GM21360 (cell line): Measurements from ENCODE around the gene RPL15.

Experiments
- ATAC-seq: cut with Tn5 transposase; IDR thresholded peaks from one replicate; pipeline ENCODE4 v1.9.1; 2021; ENCODE audit warnings: mild to moderate bottlenecking, moderate library complexity; ENCODE audit not compliant: unreplicated experiment

Gene RPL15

DNA sequence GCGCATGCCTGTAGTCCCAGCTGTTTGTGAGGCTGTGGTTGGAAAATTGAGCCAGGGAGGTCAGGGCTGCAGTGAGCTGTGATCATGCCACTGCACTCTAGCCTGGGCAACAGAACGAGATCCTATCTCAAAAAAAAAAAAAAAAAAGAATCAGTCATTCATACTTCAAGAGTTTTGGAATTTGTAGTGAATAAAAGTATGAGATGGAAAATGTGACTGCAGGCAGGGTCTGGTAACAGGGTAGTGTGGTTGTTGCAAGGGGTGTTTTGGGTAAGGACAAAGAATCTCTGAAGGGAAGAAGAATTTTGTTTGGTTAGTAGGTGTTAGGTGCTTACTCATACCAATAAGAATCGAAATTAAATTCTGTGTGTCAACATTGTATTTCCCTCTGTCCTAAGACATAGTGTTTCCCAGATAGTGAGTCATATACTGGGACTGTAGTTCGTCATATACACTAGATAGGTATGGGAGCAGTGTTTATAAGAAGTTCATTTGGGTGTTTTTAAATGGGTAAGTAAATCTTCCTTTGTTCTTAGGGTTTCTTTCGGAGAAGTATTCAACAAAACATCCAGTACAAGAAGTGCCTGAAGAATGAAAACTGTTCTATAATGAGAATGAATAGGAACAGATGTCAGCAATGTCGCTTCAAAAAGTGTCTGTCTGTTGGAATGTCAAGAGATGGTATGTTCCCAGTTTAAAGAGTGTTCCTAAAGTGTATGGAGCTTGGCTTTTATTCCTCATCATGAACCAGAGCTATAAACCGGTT, 42.4 kb downstream of the RPL15 start:
- no peak for ATAC-seq

DNA sequence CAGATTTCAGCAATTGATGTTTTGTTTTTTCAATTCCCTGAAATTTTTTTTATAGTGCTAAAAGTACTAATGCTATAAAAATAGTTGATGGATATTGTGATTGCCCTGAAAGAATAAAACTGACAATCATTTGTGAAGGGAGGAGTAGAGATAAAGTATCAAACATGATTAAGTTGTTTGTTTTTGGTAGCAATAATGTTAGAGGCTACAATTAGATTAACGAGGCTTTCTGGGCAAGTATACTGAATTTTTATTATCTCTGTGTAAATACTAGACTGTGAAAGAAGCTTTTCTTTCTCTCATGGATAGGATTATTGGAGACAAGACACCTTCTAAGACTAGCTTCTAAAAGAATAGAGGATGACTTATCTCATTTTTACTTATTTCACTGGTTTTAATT, 43.7 kb downstream of the RPL15 start:
- ATAC-seq: no peak

DNA sequence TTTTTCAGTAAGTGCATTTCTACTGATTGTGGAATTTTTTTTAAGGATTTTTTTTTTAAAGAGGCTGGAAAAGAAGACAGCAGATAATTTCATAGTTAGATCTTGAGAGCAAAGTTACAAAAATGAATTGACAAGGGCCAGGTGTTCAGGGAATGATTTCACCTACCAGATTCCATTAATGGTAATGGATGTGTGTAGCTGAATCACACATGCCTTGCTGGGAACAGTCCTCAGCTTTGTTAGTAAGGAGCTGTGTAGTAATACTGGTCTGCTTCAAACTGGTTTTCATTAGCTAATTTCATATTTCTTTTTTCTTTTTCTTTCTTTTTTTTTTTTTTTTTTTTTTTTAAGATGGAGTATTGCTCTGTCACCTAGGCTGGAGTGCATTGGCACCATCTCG, 44.1 kb downstream of the RPL15 start:
- ATAC-seq: no peak

DNA sequence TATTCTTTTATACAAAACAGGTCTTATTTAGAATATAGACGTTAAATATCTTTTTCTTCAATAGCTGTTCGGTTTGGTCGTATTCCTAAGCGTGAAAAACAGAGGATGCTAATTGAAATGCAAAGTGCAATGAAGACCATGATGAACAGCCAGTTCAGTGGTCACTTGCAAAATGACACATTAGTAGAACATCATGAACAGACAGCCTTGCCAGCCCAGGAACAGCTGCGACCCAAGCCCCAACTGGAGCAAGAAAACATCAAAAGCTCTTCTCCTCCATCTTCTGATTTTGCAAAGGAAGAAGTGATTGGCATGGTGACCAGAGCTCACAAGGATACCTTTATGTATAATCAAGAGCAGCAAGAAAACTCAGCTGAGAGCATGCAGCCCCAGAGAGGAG, 45.0 kb downstream of the RPL15 start:
- no peak for ATAC-seq

DNA sequence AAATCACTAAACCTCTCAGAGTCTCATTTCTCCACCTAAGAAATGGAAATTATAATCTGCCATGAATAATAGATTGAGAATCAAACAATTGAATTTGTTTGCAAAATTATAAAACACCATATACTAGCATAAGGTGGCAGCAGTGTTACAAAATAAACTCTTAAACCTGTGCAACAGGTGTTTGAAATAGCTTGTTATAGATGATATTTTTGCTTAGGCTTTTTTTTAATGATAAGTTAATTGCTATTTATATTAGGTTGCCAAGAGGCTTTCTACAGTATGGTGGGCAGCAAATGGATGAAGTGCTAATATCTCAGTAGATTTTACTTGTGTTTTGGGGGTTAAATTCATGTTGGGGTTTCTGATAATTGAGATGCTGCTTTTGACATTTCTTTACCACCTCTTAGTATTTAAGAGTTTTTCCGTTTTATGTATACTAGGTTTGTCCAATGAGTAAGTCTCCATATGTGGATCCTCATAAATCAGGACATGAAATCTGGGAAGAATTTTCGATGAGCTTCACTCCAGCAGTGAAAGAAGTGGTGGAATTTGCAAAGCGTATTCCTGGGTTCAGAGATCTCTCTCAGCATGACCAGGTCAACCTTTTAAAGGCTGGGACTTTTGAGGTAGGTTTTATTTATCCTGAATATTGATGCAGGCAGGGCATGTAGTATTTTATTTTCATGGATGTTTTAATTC, 47.8 kb downstream of the RPL15 start:
- ATAC-seq: no peak

DNA sequence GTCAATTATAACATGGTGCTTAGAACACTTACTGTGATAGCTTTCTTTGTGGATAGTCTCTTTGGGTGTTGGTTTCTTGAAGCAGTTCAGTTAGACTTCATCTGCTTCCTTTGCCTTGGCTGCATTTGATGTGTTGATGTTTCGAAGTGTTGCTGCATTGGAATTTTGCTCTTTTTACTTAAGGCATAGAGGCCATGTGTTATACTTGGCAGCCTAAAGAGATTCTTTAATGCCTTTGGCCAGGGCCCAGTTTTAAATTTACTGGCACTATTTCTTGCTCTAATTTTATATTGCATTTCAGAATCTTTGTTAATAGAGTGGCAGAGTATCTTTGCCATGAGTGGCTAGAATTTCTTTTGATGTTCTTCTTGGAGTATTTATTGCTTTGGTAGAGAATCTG, 49.4 kb downstream of the RPL15 start:
- no peak for ATAC-seq

DNA sequence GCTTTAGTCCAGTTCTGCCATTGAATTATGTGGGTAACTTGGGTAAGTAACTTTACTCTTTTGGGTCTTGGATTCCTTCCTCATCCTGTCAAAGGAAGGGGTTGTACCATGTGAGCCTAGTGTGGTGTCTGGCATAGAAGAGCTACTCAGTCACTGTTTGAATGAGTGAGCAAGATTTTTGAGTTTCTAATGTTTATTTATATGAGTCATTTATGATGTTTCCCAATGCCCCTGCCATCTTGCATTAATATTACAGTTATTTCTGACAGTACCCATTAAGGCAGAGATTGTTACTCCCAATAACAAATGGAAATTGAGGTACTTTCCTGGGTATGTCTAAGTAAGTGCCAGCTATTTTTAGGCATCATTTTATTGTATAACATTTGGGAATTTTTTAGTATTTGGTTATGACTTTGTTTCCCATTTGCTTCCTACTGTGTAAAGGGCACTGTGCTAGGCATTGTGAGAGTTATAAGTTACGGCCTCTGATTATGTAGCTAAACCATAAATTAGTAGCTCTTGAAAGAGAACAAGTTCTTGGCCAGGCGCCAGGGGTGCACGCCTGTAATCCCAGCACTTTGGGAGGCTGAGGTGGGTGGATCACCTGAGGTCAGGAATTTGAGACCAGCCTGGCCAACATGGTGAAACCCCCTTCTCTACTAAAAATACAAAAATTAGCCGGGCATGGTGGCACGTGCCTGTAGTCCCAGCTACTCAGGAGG, 51.7 kb downstream of the RPL15 start:
- ATAC-seq: no peak

DNA sequence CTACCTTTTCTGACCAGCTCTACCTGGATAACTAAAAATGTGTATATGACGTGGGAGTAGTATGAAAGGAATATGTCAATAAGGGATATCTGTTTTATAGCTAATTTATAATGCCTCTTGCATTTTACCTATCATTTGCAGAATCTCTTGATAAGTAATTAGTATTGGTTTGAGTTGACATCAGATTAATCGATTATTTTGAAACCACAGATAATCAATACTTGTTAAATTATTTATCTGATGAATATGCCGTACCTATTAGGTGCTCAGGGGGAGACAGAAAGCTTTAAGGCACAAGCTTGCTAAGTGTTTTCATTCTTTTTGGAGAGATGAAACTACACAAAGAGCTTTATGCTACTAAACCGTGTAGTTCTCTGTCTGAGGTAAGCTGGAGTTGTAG, 52.5 kb downstream of the RPL15 start:
- no peak for ATAC-seq
